SH-SY5Y (cell line): ENCODE results near the gene PSMD7.

ENCODE experiments used
- GATA2 ChIP-seq: IDR thresholded peaks from 2 replicates; pipeline ENCODE4 v1.6.1; 2011; ENCODE audit warnings: mild to moderate bottlenecking, low read depth, low read length
- GATA3 ChIP-seq: IDR thresholded peaks from 2 replicates; pipeline ENCODE4 v1.6.1; 2011; ENCODE audit warnings: low read depth, mild to moderate bottlenecking, low read length, moderate library complexity

PSMD7 gene

GRCh38 chr16:74296432-74297144 is at the start of gene PSMD7:
Gene PSMD7 (plus strand): TSS chr16:74296814. CDS start chr16:74296915, 101 bp downstream.
- TF ChIP-seq GATA3 (no peak), GATA2 (no peak)

GRCh38 chr16:74249254-74249653 is 47.4 kb upstream of the PSMD7 start:
- TF ChIP-seq GATA2 (no peak), GATA3 (no peak)

GRCh38 chr16:74249846-74250245 is 46.8 kb upstream of the PSMD7 start:
- TF ChIP-seq GATA2, result no peak
- TF ChIP-seq GATA3, result no peak

GRCh38 chr16:74252329-74252728 is 44.3 kb upstream of the PSMD7 start:
- TF ChIP-seq GATA3 (no peak), GATA2 (no peak)

- TF ChIP-seq GATA2 (no peak), GATA3 (no peak)
These were observed 43.3 kb upstream of the PSMD7 start for GRCh38 chr16:74253161-74253938.

GRCh38 chr16:74257061-74257460 is 39.6 kb upstream of the PSMD7 start:
- TF ChIP-seq GATA3 (no peak), GATA2 (no peak)

- TF ChIP-seq GATA2, result no peak
- TF ChIP-seq GATA3, result no peak
These were observed 35.5 kb upstream of the PSMD7 start for GRCh38 chr16:74261068-74261467.

- no peak for TF ChIP-seq GATA2
- no peak for TF ChIP-seq GATA3
These were observed 31.8 kb upstream of the PSMD7 start for GRCh38 chr16:74264811-74265210.

- TF ChIP-seq GATA2, result no peak
- no peak for TF ChIP-seq GATA3
These were observed 28.2 kb upstream of the PSMD7 start for GRCh38 chr16:74268372-74268782.

- TF ChIP-seq GATA3, result no peak
These were observed 24.7 kb upstream of the PSMD7 start for GRCh38 chr16:74271872-74272271.

GRCh38 chr16:74275031-74275636 is 21.5 kb upstream of the PSMD7 start:
- TF ChIP-seq GATA3, result no peak
- TF ChIP-seq GATA2, result no peak

- TF ChIP-seq GATA2 (no peak), GATA3 (no peak)
These were observed 20.9 kb upstream of the PSMD7 start for GRCh38 chr16:74275711-74276110.

- TF ChIP-seq GATA3 (no peak), GATA2 (no peak)
These were observed 18.6 kb upstream of the PSMD7 start for GRCh38 chr16:74277974-74278373.

- TF ChIP-seq GATA2 (no peak), GATA3 (no peak)
These were observed 17.3 kb upstream of the PSMD7 start for GRCh38 chr16:74279266-74279665.

GRCh38 chr16:74279805-74280204 is 16.8 kb upstream of the PSMD7 start:
- TF ChIP-seq GATA3 (no peak), GATA2 (no peak)

GRCh38 chr16:74280448-74280847 is 16.2 kb upstream of the PSMD7 start:
- no peak for TF ChIP-seq GATA2
- TF ChIP-seq GATA3, result no peak
